Mucosa of gallbladder (tissue), 1 donor: ENCODE measurements around the gene KCNQ4. TPM values are rescaled to one million over a fixed set of nuclear protein-coding genes. Genes with fewer than 3 reads are reported as not detected.

Experiments used
- DNase-seq: peaks from one replicate; pipeline ENCODE4 v3.0.0-alpha.2; 2020; ENCODE audit warnings: low spot score
- total RNA-seq: library from RNA; stranded (reverse); gene quantifications from one replicate; pipeline ENCODE4 v1.2.1, GENCODE V29; 2021
- donor health status: DM: no; HTN: no; CAD: no.

Gene KCNQ4
- total RNA-seq, 1 donor from 2014 or later: 3.5 TPM

GRCh38 chr1:40794974-40795715 is 11.6 kb downstream of the KCNQ4 start:
- no peak for DNase-seq

- no peak for DNase-seq
These were observed 12.4 kb downstream of the KCNQ4 start for GRCh38 chr1:40795811-40796586.

GRCh38 chr1:40796939-40797667 is 13.5 kb downstream of the KCNQ4 start:
- DNase-seq: peak; percentile 33

- DNase-seq: no peak
These were observed 14.1 kb downstream of the KCNQ4 start for GRCh38 chr1:40797668-40798010.

- DNase-seq: no peak
These were observed 15.0 kb downstream of the KCNQ4 start for GRCh38 chr1:40798366-40799281.

- DNase-seq: peak; percentile 53
These were observed 15.8 kb downstream of the KCNQ4 start for GRCh38 chr1:40799351-40799867.

- DNase-seq: no peak
These were observed 18.1 kb downstream of the KCNQ4 start for GRCh38 chr1:40801742-40802077.

GRCh38 chr1:40802078-40802741 is 18.6 kb downstream of the KCNQ4 start:
- DNase-seq: peak; percentile 82

GRCh38 chr1:40802742-40803113 is 19.1 kb downstream of the KCNQ4 start:
- DNase-seq: no peak

- no peak for DNase-seq
These were observed 19.9 kb downstream of the KCNQ4 start for GRCh38 chr1:40803447-40803846.

GRCh38 chr1:40803902-40804301 is 20.3 kb downstream of the KCNQ4 start:
- DNase-seq: no peak

- no peak for DNase-seq
These were observed 22.7 kb downstream of the KCNQ4 start for GRCh38 chr1:40806240-40806639.

GRCh38 chr1:40806731-40807695 is 23.4 kb downstream of the KCNQ4 start:
- peak; percentile 41 for DNase-seq

GRCh38 chr1:40808002-40808401 is 24.4 kb downstream of the KCNQ4 start:
- no peak for DNase-seq

GRCh38 chr1:40808444-40808843 is 24.9 kb downstream of the KCNQ4 start:
- DNase-seq: no peak

- DNase-seq: no peak
These were observed 25.3 kb downstream of the KCNQ4 start for GRCh38 chr1:40808909-40809308.

GRCh38 chr1:40810927-40811326 is 27.3 kb downstream of the KCNQ4 start:
- DNase-seq: no peak

- no peak for DNase-seq
These were observed 31.8 kb downstream of the KCNQ4 start for GRCh38 chr1:40815420-40815819.

- DNase-seq: no peak
These were observed 34.2 kb downstream of the KCNQ4 start for GRCh38 chr1:40817791-40818263.
